HG02588 (cell line): ENCODE measurements around the gene EDEM1.
"Not testable (repeated sequence)": the region's sequence is repeated elsewhere in the genome, so short reads cannot be mapped to it uniquely, and the experiment has no call there.

Experiments used
- ATAC-seq: cut with Tn5 transposase; IDR thresholded peaks from one replicate; pipeline ENCODE4 v1.9.1; 2021; ENCODE audit warnings: mild to moderate bottlenecking, moderate library complexity; ENCODE audit not compliant: unreplicated experiment

Gene EDEM1

DNA sequence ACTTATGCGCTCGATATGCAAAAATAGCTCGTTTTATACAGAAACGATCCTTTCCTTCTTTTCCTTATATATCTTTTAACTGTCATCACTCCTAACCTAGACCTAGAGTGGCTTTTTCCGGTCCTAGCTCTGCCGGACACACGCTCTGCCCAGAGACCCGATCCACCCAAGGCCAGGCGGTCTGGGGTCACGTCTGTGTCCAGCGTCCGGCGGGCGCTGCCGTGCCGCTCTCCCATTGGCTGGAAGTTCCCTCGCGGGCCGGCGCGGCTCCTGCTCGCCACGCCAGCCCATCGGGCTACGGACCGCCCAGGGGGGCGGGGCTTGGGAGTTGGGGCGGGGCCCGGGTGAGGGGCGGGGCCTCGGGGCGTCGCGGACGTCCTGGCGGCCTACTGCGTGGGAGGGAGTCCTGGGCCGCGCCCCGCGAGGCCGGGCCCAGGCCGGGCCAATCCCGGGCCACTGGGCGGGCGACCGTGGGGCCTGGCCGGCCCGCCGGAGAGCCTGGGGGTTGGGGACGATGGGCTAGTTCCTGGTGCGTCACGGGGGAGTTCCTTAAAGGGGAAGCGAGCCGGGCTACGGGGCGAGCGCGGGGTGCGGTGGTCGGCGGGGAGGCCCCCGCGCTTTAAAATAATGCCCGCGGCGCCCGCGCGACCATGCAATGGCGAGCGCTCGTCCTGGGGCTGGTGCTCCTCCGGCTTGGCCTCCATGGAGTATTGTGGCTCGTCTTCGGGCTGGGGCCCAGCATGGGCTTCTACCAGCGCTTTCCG lies at the start of gene EDEM1:
TSS of gene EDEM1 (plus strand) at position 552 of the 764 bp plus-strand sequence. CDS start at position 651, 99 bp downstream.
- ATAC-seq = peak; percentile 80

DNA sequence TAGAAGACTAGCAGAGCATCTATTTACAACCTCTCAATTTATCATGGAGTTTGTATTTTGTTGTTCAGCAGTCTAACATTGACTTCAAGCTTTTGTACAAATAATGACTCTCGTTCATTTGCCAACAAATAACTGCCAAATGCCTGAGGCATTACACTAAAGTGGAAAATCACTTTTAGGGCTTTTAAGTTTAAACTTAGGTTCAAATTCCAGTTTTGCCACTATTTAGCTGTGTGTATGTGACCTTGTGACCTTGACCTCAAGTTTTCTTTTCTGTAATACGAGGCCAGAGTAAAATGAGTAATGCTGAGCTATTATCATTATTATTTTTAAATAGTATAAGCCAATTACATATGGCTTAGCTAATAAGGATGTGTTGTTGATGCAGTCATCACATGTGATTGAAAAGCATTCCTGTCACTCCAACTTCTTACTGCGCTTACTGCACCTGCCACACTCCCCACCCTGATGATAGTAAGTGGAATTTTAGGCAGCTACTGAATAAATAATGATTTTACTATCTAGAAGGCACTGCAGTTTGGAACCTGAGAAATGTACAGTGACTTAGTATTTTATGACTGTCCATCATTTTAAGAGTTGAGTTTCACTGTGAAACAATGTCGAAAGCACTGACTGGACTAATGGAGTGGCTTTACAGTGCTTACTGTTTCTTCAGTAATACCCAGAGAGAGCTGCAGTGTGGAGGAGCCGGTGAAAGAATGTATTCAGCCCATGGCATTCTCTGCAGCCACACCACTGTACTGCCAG lies 49.1 kb upstream of the EDEM1 start:
- ATAC-seq = no peak

DNA sequence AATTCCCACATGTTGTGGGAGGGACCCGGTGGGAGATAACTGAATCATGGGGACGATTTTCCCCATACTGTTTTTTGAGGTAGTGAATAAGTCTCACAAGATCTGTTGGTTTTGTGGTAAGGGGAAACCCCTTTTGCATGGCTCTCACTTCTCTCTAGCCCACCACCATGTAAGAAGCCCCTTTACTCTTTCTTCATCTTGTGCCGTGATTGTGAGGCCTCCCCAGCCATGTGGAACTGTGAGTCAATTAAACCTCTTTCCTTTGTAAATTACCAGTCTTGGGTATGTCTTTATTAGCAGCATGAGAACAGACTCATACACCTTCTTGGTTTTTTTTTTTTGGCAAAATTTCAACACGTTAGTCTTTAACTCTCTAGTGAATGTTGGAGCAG lies 47.3 kb upstream of the EDEM1 start:
- ATAC-seq = peak; percentile 33

DNA sequence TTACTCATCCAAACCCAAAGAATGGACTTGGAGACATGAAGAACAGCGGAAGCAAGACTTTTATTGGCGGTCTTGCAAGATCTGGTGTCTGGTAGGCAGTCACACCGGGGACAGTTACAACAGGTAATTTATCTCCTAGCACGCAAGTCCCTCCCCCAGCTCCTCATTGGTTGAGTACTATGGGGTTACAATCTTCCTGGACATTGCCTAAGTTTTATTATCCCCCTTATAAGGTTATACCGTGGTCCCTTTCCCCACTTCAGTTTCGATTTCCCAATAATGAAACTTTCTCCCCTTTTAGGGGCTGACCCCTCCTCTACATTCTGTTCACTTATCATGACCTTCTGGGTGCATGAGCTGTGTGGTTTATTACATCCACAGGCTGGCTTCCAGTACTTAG lies 46.7 kb upstream of the EDEM1 start:
- ATAC-seq = no peak

DNA sequence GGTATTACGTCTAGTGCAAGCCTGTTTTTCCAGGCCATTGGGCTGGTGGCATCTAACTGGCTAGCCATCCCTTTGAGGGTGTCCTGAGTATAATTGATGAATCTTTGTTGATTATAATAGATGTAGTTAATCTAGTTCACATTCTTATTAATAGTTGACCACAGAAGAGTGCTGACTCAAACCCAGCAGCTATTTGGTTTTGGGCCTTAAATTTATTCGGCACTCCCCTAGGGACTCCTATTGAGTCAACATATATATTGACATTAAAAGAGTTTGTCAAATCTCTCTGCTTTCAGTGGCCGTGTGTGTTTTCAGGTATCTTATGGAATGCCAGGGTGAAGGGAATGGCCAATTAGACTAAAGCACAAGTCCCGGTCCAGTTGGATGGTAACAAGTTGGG lies 45.7 kb upstream of the EDEM1 start:
- ATAC-seq = no peak

DNA sequence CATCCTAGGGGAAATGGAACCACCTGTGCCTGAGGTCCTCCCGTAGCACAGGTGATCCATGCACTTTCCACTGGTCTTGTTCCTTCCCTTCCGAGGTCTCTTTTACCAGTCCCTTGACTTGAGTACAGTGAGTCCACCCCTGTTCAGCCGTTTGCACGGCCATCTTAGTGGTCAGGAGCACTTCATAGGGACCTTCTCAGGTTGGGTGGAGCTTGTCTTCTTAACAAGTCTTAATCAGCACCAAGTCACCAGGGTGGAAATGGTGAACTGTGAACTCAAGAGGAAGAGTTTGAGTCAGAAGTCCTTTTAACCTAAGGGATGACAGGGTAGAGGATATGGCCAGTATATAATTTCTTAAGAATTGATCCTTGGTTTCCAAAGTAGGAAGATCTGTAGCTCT lies 44.0 kb upstream of the EDEM1 start:
- ATAC-seq = no peak

DNA sequence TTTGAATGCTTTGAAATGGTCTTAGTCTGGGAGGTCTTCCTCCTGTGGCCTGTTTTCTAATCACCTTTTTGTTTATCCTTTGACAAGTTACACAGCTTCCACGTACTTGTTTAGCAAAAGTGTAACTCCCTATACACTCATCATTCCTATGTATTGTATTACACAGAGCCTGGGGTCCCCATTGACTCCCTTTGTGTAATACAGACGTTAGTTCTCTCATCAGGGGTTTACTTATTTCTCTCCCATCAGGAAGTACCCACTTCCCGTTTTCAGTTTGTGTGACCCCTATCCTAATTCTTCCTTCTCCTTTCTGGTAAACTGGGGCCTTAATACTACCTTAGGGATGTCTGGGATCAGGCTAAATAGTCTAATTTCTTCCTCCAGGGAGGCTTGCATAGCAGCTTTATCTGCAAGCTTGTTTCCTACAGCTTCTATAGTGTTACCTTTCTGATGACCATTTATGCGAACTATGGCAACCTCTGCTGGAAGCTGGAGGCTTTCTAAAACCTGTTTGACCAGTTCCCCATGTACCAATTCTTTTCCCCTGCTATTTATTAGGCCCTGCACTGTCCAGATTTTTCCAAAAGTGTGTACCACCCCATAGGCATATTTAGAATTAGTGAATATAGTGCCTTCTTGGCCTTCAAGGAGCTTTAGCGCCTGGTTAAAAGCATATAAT lies 43.1 kb upstream of the EDEM1 start:
- ATAC-seq = no peak

DNA sequence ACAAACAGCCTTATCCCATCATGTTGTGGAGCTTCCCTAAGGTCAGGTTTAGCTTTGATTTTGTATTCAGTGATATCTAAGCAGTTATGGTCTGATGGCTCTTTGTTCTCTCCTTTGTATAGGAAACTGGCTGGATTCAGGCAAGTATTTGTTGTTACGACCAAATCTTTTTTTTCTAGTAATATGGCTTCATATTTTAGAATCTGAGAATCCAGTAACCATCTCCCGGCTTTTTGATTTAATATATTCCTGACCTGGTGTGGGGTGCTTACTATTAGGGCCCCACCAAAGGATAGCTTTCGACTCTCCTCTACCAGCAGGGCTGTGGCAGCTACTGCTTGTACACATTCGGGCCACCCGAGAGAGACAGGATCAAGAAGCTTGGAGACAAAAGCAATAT lies 42.4 kb upstream of the EDEM1 start:
- no peak for ATAC-seq

DNA sequence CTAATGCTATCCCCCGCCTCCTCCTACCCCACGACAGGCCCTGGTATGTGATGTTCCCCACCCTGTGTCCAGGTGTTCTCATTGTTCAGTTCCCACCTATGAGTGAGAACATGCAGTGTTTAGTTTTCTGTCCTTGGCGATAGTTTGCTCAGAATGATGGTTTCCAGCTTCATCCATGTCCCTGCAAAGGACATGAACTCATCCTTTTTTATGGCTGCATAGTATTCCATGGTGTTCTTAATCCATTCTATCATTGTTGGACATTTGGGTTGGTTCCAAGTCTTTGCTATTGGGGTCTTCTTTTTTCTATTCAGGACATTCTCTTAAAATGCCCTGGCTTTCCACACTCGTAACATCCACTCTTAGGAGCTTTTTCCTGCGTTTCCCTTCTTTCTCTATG lies 40.4 kb upstream of the EDEM1 start:
- not testable (repeated sequence) for ATAC-seq

DNA sequence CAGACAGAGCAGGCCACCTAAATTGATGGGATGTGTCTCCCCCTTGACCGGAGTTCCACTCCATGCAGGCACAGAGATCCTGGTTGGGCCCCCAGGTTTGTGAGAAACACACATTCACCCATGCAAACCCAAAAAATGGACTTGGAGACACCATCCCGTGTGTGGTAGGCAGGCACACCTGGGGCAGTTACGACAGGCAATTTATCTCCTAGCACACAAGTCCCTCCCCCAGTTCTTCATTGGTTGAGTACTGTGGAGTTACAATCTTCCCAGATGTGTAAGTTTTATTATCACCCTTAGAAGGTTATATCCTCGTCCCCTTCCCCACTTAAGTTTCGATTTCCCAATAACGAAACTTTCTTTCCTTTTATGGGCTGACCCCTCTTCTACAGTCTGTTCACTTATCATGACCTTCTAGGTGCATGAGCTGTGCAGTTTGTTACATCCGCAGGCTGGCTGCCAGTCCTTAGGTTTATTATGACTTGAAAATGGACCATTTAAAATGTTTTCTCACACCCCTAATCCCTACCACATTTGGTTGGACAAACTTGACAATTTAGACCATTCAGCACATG lies 38.1 kb upstream of the EDEM1 start:
- ATAC-seq = no peak

DNA sequence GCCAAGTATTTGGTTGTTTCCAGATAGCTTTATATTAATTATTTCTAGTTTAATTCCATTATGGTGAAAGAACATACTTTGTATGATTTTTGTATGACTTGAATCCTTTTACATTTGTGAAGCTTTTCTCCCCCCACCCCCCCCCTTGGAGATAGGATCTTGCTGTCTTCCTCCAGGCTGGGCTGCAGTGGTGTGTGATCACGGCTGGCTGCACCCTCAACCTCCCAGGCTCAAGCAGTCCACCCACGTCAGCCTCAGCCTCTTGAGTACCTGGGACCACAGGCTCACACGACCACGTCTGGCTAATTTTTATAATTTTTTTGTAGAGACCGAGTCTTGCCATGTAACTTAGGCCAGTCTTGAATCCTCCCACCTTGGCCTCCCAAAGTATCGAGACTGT lies 35.9 kb upstream of the EDEM1 start:
- ATAC-seq = no peak

DNA sequence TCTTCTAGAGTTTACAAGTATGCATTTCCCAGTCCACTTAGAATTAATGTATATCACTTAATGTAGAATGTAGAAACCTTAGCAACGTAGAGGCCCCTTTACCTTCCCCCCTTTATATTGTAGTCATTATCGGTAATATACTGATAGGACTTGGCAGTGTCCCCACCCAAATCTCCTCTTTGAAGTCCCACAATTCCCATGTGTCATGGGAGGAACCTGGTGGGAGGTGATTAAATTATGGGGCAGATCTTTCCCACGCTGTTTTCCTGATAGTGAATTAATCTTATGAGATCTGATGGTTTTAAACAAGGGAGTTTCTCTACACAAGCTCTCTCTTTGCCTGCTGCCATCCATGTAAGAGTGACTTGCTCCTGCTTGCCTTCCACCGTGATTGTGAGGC lies 34.4 kb upstream of the EDEM1 start:
- no peak for ATAC-seq

DNA sequence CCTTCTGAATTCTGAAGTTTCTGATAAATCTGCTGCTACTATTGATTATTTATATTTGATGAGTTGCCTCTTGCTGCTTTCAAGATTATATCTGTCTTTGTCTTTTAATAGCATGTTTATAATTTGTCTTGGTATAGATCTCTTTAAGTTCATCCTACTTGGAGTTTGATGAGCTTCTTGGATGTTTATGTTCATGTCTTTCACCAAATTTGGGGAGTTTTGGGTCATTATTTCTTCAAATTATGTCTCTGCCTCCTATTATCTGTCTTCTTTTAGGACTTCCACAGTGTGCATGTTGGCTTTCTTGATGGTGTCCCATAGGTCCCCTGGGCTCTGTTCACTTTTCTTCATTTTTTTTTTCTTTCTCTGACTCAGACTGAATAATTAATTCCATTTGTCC lies 32.3 kb upstream of the EDEM1 start:
- ATAC-seq = no peak

DNA sequence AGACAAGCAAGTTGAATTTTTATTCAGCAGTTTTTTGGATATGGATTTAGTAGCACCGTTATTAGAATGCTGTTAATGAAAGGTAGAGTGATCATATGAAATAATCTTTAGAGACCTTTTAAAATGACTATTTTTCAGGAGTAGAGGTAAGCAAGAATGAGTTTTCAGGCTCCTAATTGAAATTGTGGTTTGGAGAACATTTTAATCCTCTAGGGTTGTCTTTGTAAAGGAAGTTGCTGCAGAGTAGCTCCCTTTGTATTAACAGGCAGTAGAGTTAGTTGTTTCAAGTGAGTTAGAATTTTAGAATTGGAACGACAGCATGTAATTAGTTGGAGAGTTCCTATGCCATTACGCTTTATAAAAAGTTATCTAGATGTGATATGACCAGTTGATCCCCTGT lies 27.2 kb upstream of the EDEM1 start:
- ATAC-seq = no peak

DNA sequence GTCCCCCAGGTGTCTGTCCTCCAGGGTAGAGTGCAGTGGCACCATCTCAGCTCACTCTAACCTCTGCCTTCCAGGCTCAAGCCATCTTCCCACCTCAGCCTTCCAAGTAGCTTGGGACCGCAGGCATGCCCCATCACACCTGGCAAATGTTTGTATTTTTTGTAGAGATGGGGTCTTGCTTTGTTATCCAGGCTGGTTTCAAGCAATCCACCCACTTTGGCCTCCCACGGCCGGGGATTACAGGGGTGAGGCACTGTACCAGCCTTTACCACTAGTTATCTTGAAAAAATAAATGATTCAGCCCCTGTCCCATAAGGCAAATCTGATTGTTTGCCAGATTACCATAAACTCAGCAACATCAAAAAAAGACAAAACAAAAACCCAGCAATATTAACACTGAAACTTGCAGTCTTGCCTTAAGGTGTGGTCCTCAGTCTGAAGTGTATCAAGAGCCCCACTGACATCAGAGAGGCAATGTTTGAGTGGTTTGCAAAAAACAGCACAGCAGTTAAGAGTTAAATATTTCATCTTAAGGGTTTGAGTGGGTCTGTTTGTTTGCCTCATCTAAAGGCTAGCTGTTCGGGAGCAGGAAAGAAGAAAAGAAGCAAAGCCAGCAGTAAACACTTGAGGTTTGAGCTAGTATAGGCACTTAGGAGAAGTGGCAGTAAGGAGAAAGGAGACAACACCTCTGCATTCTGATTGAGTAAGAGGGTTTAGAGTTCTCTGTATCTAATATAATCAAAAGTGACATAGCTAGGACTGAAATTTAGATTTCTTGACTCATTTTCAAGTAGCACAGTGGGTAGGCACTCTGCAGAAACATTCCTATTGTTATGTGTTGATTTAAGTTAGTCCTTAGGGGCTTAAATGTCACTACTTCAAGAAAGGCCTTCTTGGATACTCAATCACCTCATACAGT lies 26.3 kb upstream of the EDEM1 start:
- no peak for ATAC-seq

DNA sequence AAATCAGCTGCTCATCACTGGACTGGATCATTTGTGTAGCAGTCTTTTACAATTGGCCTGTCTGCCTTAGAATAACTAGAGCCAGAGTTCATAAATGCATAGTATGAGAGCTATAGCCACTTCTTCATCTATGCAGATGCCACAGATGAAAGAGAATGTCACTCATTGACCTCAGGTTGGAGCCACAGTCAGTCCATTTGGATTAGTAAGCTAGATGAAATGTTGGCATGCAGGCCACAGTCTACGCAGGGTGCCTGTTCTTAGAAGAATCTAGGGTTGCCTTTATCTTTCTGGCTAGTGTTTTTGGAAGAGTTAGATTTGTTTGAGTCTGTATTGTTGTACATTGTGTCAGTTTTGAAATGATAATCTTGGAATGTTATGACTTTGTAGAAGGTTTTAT lies 25.4 kb upstream of the EDEM1 start:
- no peak for ATAC-seq

DNA sequence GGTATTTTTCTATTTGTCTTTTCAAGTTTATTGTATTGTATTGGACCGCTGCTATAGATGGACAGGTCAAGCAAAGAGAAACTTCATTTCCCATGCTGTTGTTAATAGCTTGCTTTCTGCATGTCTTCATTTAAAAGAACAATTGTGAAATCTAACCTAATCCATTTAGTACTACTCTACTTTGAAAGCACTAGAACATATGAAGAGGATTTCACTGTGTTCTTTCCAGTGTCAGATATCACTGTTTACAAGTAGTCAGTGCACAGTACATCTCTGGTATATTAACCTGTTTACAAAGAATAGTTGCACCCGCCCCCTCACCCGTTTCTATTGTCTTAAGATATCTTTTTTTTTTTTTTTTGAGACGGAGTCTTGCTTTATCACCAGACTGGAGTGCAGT lies 21.8 kb upstream of the EDEM1 start:
- no peak for ATAC-seq

DNA sequence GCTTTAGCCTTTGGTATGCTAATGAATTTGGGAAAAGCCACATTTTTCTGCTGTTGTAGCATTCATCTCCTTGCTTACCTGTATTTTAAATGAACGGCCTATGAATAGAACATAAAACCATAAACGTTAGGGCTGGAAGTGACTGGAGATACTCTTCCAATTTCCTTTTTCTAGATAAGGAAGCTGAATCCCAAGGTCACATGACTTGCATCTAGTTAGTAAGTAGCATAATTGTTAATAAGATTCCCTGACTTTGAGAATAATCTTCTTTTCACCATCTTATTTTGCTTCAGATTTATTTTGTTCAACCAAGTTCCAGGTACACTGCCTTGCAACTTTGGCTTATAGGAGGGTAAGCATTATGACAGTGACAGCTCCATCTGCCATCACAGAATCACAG lies 20.7 kb upstream of the EDEM1 start:
- ATAC-seq = no peak

DNA sequence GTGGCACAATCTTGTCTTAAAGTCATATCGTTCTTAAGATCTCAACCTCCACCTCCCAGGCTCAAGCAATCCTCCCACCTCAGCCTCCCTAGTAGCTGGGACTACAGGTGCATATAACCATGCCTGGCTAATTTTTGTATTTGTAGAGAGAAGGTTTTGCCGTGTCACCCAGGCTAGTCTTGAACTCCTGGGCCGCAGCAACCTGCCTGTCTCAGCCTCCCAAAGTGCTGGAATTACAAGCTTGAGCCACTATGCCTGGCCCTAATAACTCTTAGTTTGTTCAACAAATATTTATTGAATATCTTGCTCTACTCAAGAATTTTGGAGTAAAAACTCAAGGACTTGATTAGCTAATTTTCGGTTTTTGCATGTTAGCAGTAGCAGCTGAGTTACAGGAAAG lies 19.4 kb upstream of the EDEM1 start:
- ATAC-seq = no peak

DNA sequence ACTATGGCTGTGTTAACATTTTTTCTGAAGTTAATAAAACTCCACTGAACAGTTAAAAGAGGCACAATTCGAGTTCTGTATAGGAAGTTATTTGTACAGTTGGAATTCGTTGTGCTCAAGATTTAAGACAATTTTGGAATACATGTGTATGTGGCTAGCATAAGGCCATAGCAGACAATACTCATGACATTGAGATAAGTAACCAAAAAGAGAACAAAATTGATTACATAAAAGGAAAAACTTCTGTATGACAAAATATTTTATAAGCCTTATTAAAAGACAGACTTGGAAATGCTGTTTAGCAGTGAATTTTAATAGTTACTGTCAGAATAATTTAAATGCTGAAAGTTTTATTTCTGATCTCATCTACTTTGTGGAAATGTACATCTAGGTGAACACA lies 17.7 kb upstream of the EDEM1 start:
- no peak for ATAC-seq

DNA sequence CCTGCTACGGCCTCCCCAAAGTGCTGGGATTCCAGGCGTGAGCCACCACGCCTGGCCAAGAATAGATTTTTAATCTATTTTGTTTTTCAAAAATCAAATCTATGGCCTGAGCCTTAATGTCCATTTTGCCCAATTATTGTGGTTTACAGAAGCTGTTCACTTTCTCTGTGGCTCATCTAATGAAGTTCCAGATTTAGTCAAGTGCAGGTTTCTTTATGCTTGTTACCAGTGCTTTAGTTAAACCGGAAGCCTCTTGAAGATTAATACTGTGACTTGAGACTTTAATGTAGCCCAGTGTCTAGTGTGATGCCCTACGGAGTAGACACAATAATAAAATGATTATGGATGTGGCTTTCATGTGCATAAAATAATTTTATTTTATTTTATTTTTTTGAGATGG lies 16.5 kb upstream of the EDEM1 start:
- no peak for ATAC-seq
